RWPE2 (cell line): ENCODE results near the gene MYO5B.

Source experiments
- ATAC-seq: fragments of 200-7000 bp; cut with Tn5 transposase; 3 replicates; pipeline ENCODE4 v1.9.1; 2021; ENCODE audit warnings: low read depth
- DNase-seq: peaks from one replicate; pipeline ENCODE4 v3.0.0-alpha.2; 2020; ENCODE audit warnings: low spot score
- H3K27ac ChIP-seq: fragments of 450-650 bp; 2 replicates; pipeline ENCODE4 v1.5.1; 2017; ENCODE audit warnings: mild to moderate bottlenecking; ENCODE audit not compliant: poor library complexity, severe bottlenecking
- H3K27me3 ChIP-seq: fragments of 250-450 bp; sonication (Bioruptor Pico); 2 replicates; pipeline ENCODE4 v1.5.1; 2021; ENCODE audit warnings: mild to moderate bottlenecking, moderate library complexity; ENCODE audit not compliant: insufficient read depth, poor library complexity, severe bottlenecking
- H3K36me3 ChIP-seq: fragments of 250-450 bp; sonication (Bioruptor Pico); 2 replicates; pipeline ENCODE4 v1.5.1; 2020; ENCODE audit warnings: low read depth, mild to moderate bottlenecking, moderate library complexity
- H3K4me1 ChIP-seq: fragments of 250-450 bp; sonication (Bioruptor Pico); 2 replicates; pipeline ENCODE4 v1.5.1; 2021; ENCODE audit warnings: mild to moderate bottlenecking, moderate library complexity; ENCODE audit not compliant: insufficient read depth, poor library complexity, severe bottlenecking
- H3K4me3 ChIP-seq: fragments of 250-450 bp; sonication (Bioruptor Pico); 2 replicates; pipeline ENCODE4 v1.5.1; 2021; ENCODE audit warnings: mild to moderate bottlenecking, moderate library complexity; ENCODE audit not compliant: severe bottlenecking
- H3K9me3 ChIP-seq: fragments of 250-450 bp; sonication (Bioruptor Pico); 2 replicates; pipeline ENCODE4 v1.5.1; 2021; ENCODE audit warnings: mild to moderate bottlenecking, moderate library complexity; ENCODE audit not compliant: severe bottlenecking
- CTCF ChIP-seq: fragments of 450-650 bp; IDR thresholded peaks from one replicate; pipeline ENCODE4 v1.5.1; 2017; ENCODE audit warnings: mild to moderate bottlenecking, moderate library complexity; ENCODE audit not compliant: poor library complexity, severe bottlenecking

The MYO5B gene

GRCh38 chr18:50218432-50219197 lies 23.7 kb upstream of the MYO5B start:
- peak; percentile 52 for TF ChIP-seq CTCF
- no peaks in the 10 kb centered on the region for H3K36me3 ChIP-seq
- H3K4me3 ChIP-seq, result no peak overlapping the region
- no peaks in the 10 kb centered on the region for H3K4me1 ChIP-seq
- DNase-seq, result no peak
- no peaks in the 10 kb centered on the region for H3K27me3 ChIP-seq
- H3K9me3 ChIP-seq, result no peaks in the 10 kb centered on the region
- H3K27ac ChIP-seq, result no peak overlapping the region
- ATAC-seq, result no peak

- ATAC-seq (no peak), DNase-seq (no peak)
- H3K27me3 ChIP-seq, result no peaks in the 10 kb centered on the region
- no peaks in the 10 kb centered on the region for H3K36me3 ChIP-seq
- TF ChIP-seq CTCF, result no peak
- no peak overlapping the region for H3K27ac ChIP-seq
- no peaks in the 10 kb centered on the region for H3K4me1 ChIP-seq
- no peaks in the 10 kb centered on the region for H3K9me3 ChIP-seq
- no peak overlapping the region for H3K4me3 ChIP-seq
Observed at GRCh38 chr18:50209311-50209710, 14.4 kb upstream of the MYO5B start.

- no peak for ATAC-seq
- no peak overlapping the region for H3K27ac ChIP-seq
- H3K9me3 ChIP-seq, result no peaks in the 10 kb centered on the region
- H3K4me3 ChIP-seq, result no peak overlapping the region
- DNase-seq, result no peak
- no peaks in the 10 kb centered on the region for H3K36me3 ChIP-seq
- no peak for TF ChIP-seq CTCF
- H3K27me3 ChIP-seq, result no peaks in the 10 kb centered on the region
- no peaks in the 10 kb centered on the region for H3K4me1 ChIP-seq
Observed at GRCh38 chr18:50207722-50208121, 12.8 kb upstream of the MYO5B start.

GRCh38 chr18:50203801-50204604 lies 9.1 kb upstream of the MYO5B start:
- Histone ChIP-seq H3K27ac (no peak overlapping the region), H3K36me3 (no peaks in the 10 kb centered on the region), H3K27me3 (no peaks in the 10 kb centered on the region), H3K4me1 (no peaks in the 10 kb centered on the region), H3K4me3 (no peak overlapping the region), H3K9me3 (no peaks in the 10 kb centered on the region)
- peak; percentile 72 for TF ChIP-seq CTCF
- DNase-seq (no peak), ATAC-seq (peak; percentile 31; the same call in 1 of the 3 replicates)
